HG02623 (cell line): ENCODE results near the gene MAB21L3.
"Not testable (repeated sequence)": the region's sequence is repeated elsewhere in the genome, so short reads cannot be mapped to it uniquely, and the experiment has no call there.

Source experiments
- ATAC-seq: cut with Tn5 transposase; IDR thresholded peaks from one replicate; pipeline ENCODE4 v1.9.1; 2021; ENCODE audit warnings: moderate library complexity; ENCODE audit not compliant: unreplicated experiment

The MAB21L3 gene

GRCh38 chr1:116133696-116134475, 22.7 kb downstream of the MAB21L3 start:
- ATAC-seq = no peak

- no peak for ATAC-seq
These were observed 23.2 kb downstream of the MAB21L3 start for GRCh38 chr1:116134476-116134773.

DNA sequence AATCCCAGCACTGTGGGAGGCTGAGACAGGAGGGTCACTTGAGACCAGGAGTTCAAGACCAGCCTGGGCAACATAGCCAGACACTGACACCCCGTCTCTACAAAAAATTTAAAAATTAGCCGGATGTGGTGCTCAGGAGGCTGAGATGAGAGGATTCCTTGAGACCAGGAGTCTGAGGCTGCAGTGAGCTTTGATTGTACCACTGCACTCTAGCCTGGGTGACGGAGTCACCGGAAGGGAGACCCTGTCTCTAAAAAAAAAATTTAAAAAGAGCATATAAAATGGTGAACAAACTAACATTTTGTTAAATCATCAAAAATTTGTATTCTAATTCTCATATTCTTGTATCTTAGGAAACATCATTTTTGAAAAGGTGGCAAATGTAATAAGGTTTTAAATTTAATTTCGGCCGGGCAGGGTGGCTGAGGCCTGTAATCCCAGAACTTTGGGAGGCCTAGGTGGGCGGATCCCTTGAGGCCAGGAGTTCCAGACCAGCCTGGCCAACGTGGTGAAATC, 27.1 kb downstream of the MAB21L3 start:
- ATAC-seq = no peak

DNA sequence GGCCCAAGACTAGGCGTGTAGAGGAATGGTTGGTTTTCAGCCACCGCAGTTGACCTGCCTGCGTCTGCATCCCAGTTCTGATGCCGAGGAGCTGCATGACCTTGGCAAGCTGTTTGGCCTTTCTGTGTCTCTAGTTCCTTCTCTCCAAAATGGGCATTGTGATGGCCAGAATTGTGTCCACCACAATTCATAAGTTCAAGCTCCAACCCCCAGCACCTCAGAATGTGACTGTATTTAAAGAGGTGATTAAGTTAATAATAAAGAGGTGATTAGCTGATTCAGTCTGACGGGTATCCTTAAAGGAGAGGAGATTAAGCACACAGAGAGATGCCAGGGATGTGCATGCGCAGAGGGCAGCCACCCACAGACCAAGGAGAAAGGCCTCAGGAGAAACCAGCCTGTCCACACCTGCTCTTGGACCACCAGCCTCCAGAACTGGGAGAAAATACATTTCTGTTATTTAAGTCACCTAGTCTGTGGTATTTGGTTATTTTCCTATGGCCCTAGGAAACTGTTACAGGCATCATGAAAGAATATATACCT, 28.5 kb downstream of the MAB21L3 start:
- no peak for ATAC-seq

DNA sequence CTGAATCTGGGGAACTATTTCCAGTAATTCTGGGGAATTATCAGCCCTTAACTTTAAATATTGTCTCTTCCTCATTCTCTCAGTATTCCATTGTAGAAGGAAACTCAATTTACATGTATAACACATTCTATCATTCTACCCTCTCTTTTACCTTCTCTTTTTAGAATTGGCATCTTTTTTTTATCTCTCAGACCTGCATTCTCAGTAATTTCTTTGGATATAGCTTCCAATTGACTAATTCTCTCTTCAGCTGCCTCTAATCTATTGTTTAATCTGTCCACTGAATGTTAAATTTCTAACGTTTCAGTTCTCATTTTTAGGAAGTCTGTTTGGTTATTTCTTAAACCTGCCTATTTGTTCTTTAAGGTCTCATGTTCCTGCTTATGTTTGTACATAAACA, 33.0 kb downstream of the MAB21L3 start:
- no peak for ATAC-seq

GRCh38 chr1:116146447-116147113, 35.4 kb downstream of the MAB21L3 start:
- not testable (repeated sequence) for ATAC-seq

- no peak for ATAC-seq
These were observed 35.9 kb downstream of the MAB21L3 start for GRCh38 chr1:116147114-116147510.

DNA sequence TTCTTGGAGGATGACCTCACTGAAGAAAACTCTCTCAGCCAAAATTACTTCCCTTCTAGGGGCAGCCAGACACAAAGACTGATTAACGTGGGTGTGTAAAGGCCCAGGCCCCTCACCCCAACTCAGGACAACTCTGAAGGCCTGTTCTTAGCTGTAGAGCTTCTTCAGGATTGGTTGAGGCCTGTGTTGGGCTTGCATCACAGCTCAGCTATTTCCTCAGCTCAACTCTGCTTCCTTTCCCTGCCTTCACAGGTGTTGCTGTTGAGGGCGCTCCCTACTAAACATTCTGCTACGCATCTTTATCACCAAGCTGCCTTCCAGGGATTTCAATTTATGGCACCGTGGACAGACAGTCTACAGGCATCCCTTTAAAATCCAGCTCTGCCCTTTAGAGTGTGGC, 36.8 kb downstream of the MAB21L3 start:
- ATAC-seq = no peak

- no peak for ATAC-seq
These were observed 37.8 kb downstream of the MAB21L3 start for GRCh38 chr1:116148967-116149366.

DNA sequence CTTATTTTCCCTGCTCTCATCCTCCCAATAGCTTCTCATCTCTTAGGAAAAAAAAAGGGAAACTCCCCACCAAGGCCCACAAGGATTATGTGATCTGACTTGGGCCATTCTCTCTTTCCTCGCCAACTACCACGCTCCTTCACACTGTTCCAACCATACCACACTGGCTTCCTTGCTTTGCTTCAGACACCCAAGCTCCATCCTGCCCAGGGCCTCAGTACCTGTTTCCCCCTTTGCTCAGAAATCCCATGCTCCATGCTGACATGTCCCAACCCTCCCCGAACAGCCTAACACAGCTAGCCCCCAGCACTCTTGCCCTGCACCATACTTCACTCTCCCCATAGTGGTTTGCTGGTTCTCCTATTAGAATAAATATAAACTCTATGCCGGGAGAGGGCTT, 39.2 kb downstream of the MAB21L3 start:
- no peak for ATAC-seq

DNA sequence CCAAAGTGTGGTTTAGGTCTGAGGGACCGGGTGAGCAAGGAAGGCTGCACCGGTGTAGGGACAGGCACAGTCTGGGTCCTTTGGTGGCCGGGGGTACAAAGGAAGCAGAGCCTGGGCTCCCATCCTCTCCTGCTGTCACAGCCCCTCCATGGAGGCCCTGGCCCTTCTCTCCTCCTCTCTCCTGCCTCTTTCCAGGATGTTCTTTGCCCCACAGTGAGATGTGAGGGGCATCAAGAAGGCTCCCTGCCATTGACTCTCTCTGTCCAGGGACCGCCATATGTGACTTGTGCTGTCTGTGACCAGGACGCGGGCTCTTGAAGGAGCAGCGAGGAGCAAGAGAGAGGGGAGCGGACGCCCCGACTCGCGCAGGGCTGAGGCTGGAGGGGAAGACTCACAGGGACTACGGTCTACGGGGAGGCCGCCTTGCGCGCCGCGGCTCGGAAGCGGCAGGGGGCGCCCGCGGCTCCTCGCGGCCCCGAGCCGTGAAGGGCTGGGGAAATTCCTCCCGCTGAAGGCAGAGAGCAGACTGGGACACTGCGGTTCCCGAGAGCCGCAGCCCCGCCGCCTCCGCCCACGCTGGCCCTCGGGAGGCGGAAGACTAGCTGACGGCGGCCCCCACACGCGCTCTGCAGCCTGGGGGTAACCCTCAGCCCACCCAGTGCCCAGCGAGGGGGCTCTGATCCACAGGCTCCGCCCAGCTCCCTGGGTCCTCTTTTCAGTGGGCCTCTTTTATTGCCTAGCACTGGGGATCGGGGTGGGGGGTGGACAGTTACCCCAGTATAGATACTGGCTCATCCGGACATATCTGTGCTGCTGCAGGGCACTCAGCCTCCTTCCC, 40.8 kb downstream of the MAB21L3 start:
- peak; percentile 97 for ATAC-seq

- no peak for ATAC-seq
These were observed 41.4 kb downstream of the MAB21L3 start for GRCh38 chr1:116152577-116152943.

DNA sequence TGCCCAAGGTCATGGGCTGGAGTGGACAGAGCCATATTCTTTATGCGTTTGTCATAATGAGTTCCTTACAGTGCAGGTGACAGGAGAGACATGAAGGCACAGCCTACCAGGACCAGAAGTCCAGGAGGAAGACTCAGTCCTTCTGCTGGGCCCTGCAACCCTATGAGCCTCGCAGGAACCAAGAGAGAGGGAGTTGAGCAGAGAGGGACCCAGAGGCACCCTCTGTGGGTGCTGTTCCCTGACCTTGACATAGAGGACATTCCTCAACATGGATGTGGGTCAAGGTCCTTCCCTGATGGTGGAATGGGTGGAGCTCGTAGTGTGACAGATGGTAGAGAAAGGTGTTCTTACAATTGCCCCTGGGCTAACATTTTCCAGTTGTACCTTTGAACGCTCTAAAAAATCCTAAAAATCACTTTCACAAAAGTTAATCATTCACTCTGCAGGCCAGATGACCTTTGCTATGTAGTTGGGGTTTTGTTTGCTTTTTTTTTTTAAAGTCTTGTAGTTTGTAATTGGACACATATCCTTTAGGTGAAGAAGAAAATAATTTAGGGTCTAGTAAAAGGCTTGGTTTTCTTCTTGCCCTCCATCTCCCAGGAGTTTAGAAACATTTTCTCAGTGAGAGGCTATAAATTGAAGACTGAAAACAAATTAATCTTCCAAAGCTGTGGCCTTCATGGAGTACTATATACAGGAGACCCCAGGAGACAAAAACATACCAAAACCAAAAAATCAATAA, 41.9 kb downstream of the MAB21L3 start:
- no peak for ATAC-seq

DNA sequence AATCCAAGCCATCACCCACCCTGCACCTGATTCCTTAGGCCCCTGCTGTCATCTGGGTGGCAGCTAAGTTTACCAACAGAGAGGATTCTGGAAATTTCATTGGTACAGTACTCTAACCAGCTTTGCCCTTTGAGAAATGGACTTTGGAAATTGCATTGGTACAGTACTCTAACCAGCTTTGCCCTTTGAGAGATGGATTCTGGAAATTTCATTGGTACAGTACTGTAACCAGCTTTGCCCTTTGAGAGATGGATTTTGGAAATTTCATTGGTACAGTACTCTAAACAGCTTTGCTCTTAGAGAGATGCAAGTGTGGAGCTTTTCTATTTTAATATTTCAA, 42.5 kb downstream of the MAB21L3 start:
- no peak for ATAC-seq

GRCh38 chr1:116154536-116154935, 43.3 kb downstream of the MAB21L3 start:
- no peak for ATAC-seq

DNA sequence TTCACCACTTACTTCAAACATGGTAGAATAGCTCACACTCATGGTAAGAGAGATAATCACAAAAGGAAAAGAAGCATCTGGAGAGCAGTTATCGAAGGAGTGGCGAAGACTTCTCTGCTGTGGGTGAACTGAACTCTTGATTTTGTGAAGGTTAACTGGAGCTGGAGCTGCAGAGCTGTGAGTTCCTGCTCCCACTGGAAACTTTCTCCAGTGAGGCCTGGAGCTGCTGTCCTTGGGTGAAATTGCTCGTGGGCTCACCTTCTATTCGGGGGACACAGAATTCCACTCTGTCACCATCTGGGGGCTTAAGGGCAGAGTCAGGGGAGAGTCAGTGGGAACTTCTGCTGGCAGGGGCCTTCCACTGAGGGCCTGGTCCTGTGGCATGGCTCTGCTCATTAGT, 45.9 kb downstream of the MAB21L3 start:
- no peak for ATAC-seq

DNA sequence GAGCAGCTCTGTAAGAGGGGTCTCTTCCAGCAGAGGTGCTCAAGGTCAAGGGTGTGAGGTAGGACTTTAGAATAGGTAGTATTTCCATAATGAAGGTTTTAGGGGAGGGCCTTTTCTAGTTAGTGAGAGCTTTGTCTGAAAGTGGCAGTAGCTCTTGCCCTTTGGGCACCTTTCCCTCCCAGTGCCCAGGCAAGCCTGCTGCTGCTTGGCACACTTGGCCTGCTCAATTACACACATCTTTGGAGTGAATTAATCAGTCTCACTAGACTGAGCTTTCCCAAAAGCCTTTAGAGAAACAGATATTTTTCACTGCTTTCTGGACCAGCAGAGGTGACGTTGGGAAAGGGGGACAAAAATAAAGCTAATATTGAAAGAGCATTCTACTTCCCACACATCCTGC, 48.0 kb downstream of the MAB21L3 start:
- ATAC-seq = no peak

GRCh38 chr1:116159611-116160010, 48.4 kb downstream of the MAB21L3 start:
- ATAC-seq = no peak

DNA sequence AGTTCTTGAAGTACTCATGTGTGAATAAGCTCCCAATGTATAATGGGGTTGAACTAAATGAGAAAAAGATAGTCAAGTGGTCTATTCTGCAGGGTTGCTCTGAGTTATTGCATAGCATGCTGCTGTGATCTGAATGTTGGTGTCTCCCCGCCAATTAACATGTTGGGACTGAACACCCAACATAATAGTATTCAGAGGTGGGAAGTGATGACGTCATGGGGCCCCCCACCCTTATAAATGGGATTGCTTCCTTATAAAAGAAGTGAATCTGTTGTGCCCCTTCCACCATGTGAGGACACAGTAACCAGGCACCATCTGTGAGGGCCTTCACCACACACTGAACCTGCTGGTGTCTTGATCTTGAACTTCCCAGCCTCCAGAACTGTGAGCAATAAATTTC, 50.2 kb downstream of the MAB21L3 start:
- no peak for ATAC-seq

GRCh38 chr1:116161877-116162390, 50.7 kb downstream of the MAB21L3 start:
- no peak for ATAC-seq

DNA sequence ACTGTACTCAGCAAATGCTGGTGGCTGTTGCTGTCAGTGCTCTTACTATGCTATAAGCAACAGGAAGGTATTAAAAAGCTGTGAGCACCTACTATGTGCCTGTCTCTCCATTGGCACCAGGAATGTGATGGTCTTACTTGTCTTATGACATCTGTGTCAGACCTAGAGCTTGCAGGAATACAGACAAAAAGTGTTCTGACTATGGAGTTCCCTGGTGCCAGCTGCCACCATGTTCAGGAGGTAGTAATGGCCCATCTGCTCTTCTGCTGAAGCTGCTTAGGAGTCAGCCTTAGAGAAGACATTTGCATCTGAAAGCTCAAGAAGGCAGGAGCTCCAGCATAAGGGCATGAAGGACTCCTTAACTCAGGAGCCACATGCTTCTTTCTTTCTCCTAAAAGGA, 52.3 kb downstream of the MAB21L3 start:
- ATAC-seq = no peak
